ENCODE results near the gene EPG5. TPM values are rescaled to one million over a fixed set of nuclear protein-coding genes. Genes with fewer than 3 reads are reported as not detected.
A peak's percentile ranks its signal among the peaks of the same experiment; 100 is the strongest.

The EPG5 gene
- total RNA-seq, 1 donor from 2014 or later: 34.0 TPM

GRCh38 chr18:45825258-45826044 lies 141.7 kb downstream of the EPG5 start, which contains the start of gene SIGLEC15:
Gene SIGLEC15, plus strand, starts transcription at chr18:45825675. Its CDS starts 54 bp downstream, at chr18:45825729.
- H3K27ac Mint-ChIP-seq: peak within 1 kb of the TSS; percentile 96
- DNase-seq (ENCODE audit: low spot score): no peak
- H3K4me1 Mint-ChIP-seq: peaks cover 39% of the 10 kb centered on the region
- H3K27ac ChIP-seq: no peak within 1 kb of the TSS
- H3K9me3 ChIP-seq (ENCODE audit: low read depth): no peaks in the 10 kb centered on the region
- no peaks in the 10 kb centered on the region for H3K36me3 Mint-ChIP-seq
- H3K4me3 ChIP-seq: no peak within 1 kb of the TSS
- H3K9ac ChIP-seq: no peak within 1 kb of the TSS
- no peaks in the 10 kb centered on the region for H3F3A ChIP-seq (ENCODE audit: low read depth)
- H3K4me1 ChIP-seq: peaks cover 6% of the 10 kb centered on the region
- H4K20me1 ChIP-seq (ENCODE audit: low read depth): no peaks in the 10 kb centered on the region
- H3K27me3 ChIP-seq: no peaks in the 10 kb centered on the region
- no peaks in the 10 kb centered on the region for H3K79me2 ChIP-seq (ENCODE audit: low read depth)
- H3K27me3 Mint-ChIP-seq (ENCODE audit: insufficient read depth, low read depth): peaks cover 16% of the 10 kb centered on the region
- no peak within 1 kb of the TSS for H2AFZ ChIP-seq (replicated peaks)
- H3K9me3 Mint-ChIP-seq: no peaks in the 10 kb centered on the region
- no peak within 1 kb of the TSS for H3K4me2 ChIP-seq
- no peak within 1 kb of the TSS for H3K4me3 Mint-ChIP-seq
- H3K36me3 ChIP-seq: no peaks in the 10 kb centered on the region
- TF ChIP-seq, protein P1, sequence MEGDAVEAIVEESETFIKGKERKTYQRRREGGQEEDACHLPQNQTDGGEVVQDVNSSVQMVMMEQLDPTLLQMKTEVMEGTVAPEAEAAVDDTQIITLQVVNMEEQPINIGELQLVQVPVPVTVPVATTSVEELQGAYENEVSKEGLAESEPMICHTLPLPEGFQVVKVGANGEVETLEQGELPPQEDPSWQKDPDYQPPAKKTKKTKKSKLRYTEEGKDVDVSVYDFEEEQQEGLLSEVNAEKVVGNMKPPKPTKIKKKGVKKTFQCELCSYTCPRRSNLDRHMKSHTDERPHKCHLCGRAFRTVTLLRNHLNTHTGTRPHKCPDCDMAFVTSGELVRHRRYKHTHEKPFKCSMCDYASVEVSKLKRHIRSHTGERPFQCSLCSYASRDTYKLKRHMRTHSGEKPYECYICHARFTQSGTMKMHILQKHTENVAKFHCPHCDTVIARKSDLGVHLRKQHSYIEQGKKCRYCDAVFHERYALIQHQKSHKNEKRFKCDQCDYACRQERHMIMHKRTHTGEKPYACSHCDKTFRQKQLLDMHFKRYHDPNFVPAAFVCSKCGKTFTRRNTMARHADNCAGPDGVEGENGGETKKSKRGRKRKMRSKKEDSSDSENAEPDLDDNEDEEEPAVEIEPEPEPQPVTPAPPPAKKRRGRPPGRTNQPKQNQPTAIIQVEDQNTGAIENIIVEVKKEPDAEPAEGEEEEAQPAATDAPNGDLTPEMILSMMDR (IDR thresholded peaks at IDR 0.05): no peak
- no peak for TF ChIP-seq EZH2 (IDR thresholded peaks at IDR 0.05)
- TF ChIP-seq EZH2phosphoT487 (IDR thresholded peaks at IDR 0.05): no peak

GRCh38 chr18:45821711-45822110 lies 145.4 kb downstream of the EPG5 start:
- Histone ChIP-seq H3F3A (ENCODE audit: low read depth) (no peaks in the 10 kb centered on the region), H4K20me1 (ENCODE audit: low read depth) (no peaks in the 10 kb centered on the region), H3K27me3 (no peaks in the 10 kb centered on the region), H3K9ac (no peak overlapping the region), H2AFZ (replicated peaks) (no peak overlapping the region), H3K27ac (no peak overlapping the region), H3K9me3 (ENCODE audit: low read depth) (no peaks in the 10 kb centered on the region), H3K79me2 (ENCODE audit: low read depth) (no peaks in the 10 kb centered on the region), H3K36me3 (no peaks in the 10 kb centered on the region), H3K4me2 (no peak overlapping the region), H3K4me3 (no peak overlapping the region), H3K4me1 (no peaks in the 10 kb centered on the region)
- no peak for TF ChIP-seq EZH2phosphoT487 (IDR thresholded peaks at IDR 0.05)
- TF ChIP-seq EZH2 (IDR thresholded peaks at IDR 0.05): no peak
- TF ChIP-seq, protein P1 (IDR thresholded peaks at IDR 0.05): no peak
- DNase-seq (ENCODE audit: low spot score): no peak
- Mint-ChIP-seq H3K36me3 (no peaks in the 10 kb centered on the region), H3K27ac (no peak overlapping the region), H3K27me3 (ENCODE audit: insufficient read depth, low read depth) (peaks cover 7% of the 10 kb centered on the region), H3K9me3 (no peaks in the 10 kb centered on the region), H3K4me1 (peaks cover 11% of the 10 kb centered on the region), H3K4me3 (no peak overlapping the region)

- H3F3A ChIP-seq (ENCODE audit: low read depth): no peaks in the 10 kb centered on the region
- Mint-ChIP-seq H3K27me3 (ENCODE audit: insufficient read depth, low read depth) (peaks cover 7% of the 10 kb centered on the region), H3K4me3 (no peak overlapping the region), H3K27ac (no peak overlapping the region), H3K9me3 (no peaks in the 10 kb centered on the region), H3K36me3 (no peaks in the 10 kb centered on the region), H3K4me1 (peaks cover 9% of the 10 kb centered on the region)
- no peak overlapping the region for H3K4me2 ChIP-seq
- no peak for DNase-seq (ENCODE audit: low spot score)
- H3K9me3 ChIP-seq (ENCODE audit: low read depth): no peaks in the 10 kb centered on the region
- TF ChIP-seq EZH2phosphoT487 (IDR thresholded peaks at IDR 0.05) (no peak), EZH2 (IDR thresholded peaks at IDR 0.05) (no peak)
- TF ChIP-seq, protein P1 (IDR thresholded peaks at IDR 0.05): no peak
- no peak overlapping the region for H3K27ac ChIP-seq
- H3K9ac ChIP-seq: no peak overlapping the region
- H2AFZ ChIP-seq (replicated peaks): no peak overlapping the region
- no peaks in the 10 kb centered on the region for H4K20me1 ChIP-seq (ENCODE audit: low read depth)
- no peaks in the 10 kb centered on the region for H3K27me3 ChIP-seq
- no peaks in the 10 kb centered on the region for H3K36me3 ChIP-seq
- H3K4me3 ChIP-seq: no peak overlapping the region
- no peaks in the 10 kb centered on the region for H3K4me1 ChIP-seq
- H3K79me2 ChIP-seq (ENCODE audit: low read depth): no peaks in the 10 kb centered on the region
These were observed 146.1 kb downstream of the EPG5 start for GRCh38 chr18:45821026-45821425.

Data from neural progenitor cell (in vitro differentiated cells).